HG02884 (cell line): ENCODE results near the gene DOC2A.

Source experiments
- ATAC-seq: cut with Tn5 transposase; IDR thresholded peaks from one replicate; pipeline ENCODE4 v1.9.1; 2021; ENCODE audit warnings: mild to moderate bottlenecking, moderate library complexity; ENCODE audit not compliant: unreplicated experiment

DOC2A gene

DNA sequence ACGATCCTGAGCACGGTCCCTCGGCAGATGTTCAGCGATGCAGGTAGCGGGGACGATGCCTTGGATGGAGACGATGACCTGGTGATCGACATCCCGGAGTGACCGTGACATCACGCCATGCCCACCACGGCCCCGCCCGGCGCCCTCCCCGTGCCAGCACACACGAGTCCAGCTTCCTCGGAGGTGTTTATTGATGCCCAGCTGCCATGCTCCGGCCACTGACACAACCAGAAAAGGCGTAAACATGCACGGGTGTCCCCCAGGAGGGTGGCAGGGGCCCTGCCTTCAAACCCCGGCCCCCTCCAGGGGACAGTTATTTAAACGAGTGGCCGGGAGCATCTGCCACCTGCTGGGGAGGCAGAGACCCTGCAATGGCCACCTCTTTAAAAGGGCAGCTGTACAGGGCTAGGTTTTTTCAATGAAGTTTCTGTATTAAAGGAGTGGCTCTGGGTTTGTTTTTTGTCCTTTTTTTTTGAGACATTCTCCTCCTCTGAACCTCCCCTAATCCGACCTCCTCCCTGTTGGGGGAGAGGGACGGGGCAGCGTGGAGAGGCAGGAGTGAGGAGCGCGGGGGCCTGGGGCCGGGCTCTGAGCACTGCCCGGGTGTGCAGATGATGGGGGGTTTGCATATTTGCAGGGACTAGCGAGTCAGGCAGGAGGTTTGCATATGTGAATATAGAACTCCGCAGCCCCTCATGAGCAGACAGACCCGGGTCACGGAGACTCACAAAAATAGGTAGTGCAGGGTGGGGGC lies 5.3 kb downstream of the DOC2A start:
- no peak for ATAC-seq

DNA sequence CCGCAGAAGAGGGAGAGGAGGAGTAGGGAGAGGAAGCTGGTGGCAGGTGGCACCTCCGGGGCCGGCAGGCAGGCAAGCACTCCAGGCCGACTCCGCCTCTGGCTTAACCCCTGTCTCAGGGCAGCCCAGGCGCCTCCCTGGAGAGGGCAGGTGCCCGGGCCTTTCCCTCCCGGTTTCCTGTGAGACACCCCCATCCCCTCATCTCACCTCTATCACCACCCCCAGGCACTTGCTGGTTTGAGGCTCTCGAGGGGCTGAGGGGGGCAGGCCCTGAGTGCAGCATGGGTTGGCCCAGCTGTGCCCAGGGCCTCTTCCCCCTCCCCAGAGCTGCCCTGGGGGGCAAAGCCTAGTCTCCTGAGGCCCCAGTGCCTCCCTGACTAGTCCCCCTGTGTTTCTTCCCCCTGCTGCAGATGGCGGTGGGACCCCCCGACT lies 6.0 kb downstream of the DOC2A start:
- ATAC-seq = no peak

DNA sequence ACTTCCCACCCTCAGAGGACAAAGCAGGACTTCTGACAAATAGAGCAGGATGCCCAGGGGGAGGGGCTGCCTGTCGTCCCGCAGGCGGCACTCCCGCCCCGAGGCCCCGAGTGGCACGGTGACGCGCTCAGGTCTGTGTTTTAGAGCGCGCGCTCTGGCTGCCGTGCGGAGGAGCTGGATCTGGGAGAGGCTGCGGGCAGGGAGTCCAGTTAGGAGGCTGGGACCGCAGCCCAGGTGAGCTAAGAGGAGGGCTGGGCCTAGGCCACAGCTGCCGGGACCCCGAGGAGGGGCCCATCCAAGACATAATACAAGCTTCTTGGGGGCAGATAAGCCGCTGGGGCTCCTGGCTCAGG lies 6.4 kb downstream of the DOC2A start:
- no peak for ATAC-seq

DNA sequence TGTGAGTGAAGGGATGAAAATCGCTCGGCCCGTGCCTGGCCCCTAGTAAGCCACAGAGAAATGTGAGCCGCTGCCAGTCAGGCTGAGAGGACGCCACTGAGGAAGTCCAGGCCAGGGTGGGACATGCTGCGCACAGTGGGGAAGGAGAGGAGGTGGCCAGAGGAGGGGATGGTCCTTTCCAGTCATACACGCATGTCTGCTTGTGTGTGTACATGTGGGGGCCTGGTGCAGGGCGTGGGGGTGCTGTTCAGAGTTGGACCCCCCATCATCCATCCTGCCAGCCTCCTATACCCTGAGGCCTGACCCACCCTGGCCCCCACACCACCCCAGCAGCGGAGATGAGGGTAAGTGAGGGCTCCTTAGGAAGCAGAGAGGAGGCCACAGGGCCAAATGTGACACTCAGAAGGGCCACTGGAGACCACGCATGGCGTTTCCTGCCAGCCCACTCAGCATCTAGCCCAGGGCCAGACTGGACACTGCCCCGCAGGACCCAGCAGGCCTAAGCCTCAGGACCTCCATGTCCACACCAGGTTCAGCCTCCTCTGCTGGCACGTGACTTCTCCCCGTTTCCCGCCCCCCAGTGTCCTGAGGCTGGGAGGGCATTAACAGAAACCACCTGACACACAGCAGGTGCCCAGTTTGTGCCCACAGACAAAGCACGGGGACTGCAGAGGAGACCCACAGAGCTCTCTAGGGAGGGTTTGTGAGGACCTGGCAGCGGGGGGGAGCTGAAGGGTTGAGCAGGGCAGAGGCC lies 7.0 kb downstream of the DOC2A start:
- no peak for ATAC-seq

DNA sequence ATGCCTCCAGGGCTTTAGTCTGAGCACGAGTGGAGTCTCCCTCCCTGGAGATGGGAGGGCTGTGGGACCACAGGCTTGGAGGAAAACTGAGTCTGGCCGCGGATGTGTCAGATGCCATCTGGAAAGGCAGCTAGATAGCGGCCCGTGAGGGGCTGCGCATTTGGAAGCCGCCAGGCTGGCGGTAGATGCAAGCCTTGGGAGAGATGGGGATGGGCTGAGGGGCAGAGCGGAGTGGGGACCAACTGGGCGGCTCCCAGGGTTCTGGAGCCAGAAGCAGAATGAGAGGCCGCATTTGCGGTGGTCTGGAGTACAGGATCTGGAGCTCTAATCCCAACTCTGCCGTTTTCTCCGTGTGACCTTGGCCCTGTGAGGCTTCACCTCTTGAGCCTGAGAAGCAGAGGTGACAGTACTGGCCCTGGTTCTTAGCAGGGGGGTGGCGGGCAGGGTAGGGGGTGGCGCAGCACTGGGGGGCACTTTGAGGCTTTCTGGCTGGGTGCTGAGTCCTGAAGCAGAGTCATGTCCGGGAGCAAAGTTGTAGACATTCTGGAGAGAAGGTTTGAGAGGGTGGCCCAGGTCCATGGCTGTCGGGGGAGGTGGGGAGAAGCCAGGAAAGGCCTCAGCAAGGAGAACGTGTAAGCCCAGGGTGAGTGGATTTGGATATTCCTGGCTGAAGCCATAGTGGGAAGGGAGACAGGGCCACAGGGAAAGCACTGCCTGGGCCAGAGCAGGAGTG lies 8.0 kb downstream of the DOC2A start:
- no peak for ATAC-seq

DNA sequence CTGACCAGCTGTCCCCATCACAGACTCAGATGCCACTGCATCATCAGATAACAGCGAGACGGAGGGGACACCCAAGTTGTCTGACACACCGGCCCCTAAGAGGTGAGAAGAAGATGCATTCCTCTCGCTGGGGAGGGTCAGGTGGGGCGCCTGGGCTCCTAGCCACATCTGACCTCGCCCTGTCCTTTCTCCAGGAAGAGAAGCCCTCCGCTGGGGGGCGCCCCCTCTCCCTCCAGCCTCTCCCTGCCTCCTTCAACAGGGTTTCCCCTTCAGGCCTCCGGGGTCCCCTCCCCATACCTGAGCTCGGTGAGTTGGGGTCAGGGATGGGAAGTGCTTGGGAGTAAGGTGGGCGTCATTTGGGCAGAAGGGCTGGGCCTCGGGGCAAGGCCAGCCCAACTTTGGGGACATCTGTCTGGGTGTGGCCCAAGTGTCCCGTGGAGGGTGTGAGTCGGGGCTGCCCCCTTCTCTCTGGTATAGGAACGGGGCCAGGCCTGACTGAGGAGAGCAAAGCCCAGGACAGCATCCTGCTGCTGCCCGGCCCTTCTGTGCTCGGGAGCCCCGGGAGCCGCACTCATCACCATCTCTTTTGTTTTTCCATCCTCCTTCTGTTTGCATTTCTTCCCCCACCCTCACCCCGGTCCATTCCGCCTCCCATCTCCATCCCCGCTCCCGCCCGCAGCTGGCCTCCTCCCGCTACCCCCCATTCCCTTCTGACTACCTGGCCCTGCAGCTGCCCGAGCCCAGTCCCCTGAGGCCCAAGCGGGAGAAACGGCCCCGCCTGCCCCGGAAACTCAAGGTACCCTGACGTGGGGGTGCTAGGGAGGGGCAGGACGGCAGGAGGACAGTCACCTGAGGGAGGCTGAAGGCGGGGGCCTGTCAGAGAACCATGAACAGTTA lies 9.8 kb downstream of the DOC2A start:
- no peak for ATAC-seq

DNA sequence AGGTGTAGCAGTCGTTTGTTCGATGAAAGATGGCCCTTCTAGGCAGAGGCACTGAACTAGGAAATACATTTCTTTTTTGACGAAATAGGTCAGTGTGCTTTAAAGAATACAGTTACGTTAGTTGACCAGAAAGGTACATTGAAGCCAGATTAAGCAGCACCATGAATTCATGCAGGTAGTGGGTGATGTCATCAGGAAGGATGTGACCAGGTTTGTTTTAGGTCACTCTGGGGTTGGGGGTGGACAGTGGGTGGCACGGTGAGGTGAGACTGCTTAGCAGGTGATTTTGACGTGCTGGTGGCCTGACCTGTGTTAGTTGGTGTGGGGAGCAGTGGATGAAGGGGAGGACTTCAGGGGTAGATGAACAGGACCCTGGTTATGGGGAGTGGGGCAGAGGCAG lies 11.2 kb downstream of the DOC2A start:
- no peak for ATAC-seq

DNA sequence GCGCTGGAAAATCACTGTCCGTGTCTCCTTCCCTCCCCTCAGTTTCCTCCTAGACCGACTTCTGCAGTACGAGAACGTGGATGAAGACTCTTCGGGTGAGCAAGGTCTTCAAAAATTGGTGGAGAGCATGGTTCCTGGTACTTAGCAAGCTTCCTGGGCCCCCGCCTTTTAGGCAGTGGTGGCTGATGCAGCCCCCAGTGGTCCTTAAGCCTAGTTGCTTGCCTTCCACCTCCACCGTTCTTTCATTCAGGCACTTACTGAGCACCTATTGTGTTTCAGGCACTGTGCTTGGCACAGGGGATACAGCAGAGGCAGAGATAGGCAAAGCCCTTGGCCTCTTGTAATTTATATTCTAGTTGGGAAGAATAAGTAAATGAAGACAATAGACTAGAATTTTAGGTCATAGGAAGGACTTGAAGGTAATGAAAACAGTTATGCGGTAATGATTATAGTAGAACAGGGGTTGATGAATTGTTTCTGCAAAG lies 14.0 kb downstream of the DOC2A start:
- ATAC-seq = no peak

DNA sequence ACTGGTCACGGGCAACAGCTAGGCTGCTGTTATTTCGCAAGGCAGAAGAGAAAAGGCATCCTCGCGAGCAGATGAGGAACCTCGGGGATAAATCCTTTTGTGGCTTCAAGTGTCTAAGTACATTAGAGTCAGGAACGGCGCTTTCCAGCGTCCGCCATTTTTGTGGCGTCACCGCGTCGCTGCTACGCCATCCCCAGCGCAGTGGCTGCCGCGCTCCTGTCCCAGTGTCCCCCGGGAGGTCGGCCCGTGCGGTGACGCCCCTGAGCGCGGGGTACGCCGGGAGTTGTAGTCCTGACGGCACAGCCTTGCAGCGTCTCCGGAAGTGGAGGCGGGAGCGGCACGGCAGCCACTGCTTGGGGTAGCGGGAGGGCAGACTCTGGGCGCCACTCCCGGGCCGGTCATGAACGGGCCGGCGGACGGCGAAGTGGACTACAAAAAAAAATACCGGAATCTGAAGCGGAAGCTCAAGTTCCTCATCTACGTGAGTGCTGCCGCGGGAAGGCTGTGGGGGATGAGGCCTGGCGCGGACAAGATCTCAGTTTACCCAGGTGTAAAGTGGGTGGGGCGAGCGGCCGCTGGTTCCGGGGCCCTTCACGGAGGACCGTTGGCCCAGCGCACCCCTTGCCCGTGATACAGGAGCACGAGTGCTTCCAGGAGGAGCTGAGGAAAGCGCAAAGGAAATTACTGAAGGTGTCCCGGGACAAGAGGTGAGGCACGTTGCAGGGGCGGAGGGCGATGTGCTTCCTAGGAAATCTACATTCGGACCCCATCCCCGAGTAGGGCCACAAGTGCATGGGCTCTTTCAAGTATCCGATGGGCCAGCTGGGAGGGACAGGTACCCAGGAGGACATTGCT lies 14.7 kb downstream of the DOC2A start, which contains the start of gene INO80E:
Gene INO80E (plus strand): TSS at position 331 of the 855 bp plus-strand sequence. CDS start 70 bp downstream, at position 401.
- ATAC-seq = peak; percentile 85

DNA sequence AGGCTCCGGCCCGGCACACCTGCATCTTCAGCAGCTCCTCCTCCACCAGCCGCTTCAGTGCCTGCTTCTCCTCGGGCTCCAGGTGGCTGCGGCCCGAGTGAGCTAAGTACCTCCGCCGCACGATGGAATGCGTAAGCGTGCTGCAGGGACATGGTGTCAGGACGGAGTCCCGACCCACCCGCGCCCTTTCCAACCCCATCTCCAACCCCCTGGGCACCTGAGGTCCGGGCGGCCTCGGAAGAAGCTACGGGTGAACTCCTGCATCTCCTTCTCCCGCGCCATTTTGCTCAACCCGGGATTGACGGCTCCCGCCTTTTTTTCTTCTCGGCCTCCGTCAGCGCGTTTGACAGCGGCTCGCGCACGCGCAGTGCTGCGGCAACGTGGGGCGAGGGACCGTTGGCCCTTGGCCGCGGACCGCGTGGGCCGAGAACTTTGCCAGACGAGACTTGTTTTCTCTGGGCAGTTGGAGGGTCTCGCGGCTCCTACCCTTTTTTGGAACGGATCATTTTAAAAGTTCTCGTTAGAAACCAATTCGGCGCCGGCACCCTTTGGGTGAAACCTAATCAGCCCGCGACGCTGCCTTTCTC lies 15.4 kb downstream of the DOC2A start, which contains the start of gene HIRIP3:
Gene HIRIP3 (minus strand): TSS at position 294 of the 587 bp plus-strand sequence. CDS start 12 bp downstream, at position 282.
- ATAC-seq = peak; percentile 37

DNA sequence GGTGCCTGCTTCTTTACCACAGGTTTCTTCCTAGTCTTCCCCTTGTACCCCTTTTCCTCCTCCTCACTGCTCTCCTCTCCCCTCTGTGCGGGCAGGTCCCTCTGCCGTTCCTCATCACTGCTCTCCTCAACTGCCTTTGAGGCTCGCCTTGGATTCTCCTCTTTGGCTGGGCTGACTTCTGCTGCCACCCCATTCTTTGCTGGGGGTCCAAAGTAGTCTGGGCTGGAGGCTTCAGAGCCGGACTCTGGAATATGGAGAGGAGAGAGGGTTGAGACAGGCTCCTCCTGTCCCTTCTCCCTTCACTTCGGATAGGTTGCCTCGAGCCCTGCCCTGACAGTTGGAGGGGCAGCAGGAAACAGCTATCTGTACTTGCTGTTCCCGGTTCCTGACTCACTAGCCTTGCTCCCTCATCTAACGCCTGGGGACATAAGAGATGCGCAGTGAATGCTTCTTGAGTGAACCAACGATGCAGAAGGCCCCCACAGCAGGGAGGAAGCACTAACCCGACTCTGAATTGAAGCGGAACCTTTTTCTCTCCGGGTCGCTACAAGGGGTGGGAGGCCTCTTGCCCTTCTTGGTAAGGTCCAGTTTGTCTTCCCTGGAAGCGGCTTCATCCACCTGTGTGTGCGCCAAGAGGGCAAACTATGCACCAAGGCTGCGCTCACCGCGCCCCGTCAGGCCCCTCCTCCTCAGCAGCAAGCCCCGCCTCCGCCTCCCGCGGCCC lies 16.1 kb downstream of the DOC2A start:
- peak; percentile 36 for ATAC-seq

DNA sequence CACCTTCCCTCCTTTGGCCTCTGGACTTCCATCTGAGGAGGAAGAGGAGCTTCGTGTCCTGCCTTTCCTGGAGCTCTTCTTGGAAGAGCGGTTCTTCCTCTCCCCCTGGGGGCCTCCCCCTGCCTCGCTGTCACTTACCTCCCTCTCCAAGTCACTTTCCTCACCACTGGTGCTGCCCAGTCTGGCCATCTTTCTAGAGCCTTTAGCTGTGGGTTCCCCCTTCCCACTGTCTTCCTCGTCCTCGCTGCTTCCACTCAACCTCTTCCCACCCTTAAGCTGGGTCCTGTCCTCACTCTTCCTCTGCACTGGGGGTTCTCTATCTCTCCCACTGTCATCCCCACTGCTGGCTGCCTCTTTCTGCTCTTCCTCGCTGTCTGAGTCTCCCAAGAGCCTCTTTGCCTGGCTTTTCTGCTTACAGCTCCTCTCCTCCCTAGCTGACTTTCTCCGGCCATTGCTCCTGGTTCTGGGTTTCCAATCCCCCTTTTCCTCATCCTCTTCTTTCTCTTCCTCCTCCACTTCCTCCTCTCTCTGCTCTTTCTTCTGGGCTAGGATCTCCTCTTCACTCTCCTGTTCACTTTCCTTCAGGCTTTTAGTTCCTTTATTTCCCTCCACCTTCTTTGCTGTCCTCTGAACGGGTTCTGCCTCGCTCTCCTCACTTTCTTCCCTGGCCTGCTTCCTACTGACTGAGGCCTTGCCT lies 16.8 kb downstream of the DOC2A start:
- no peak for ATAC-seq

DNA sequence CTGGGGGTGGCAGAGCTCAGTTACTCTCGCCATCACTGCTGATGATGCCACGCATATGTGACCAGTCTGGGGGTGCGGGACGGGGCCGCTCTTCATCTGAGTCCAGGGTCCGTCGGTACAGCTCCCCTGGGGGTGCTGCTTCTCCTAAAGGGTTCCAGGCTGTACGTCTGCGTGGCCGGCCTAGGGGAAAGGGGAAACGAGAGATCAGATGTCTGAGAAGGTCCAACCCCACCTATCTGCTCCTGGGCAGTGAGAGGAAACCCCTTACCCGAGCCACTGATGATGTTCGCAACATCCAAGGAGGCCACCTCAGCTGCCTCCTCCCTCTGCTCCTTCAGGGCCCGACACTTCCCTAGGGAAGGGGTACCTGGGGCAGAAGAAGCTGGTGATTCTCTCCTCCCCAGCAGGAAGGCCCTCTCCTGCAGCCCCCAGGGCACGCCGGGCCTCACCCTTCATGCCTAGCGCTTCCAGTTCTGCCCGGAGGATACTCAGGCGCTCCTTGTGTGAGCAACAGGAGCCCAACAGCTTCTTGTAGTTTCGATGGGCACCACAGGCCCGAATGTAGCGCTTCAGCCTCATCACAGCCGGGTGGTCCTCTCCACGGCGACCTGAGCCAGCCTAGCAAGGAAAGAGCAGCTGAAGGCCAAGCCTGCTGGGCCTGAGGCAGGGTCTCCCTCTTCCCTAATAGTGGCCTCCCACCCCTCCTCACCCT lies 17.5 kb downstream of the DOC2A start:
- ATAC-seq = no peak

DNA sequence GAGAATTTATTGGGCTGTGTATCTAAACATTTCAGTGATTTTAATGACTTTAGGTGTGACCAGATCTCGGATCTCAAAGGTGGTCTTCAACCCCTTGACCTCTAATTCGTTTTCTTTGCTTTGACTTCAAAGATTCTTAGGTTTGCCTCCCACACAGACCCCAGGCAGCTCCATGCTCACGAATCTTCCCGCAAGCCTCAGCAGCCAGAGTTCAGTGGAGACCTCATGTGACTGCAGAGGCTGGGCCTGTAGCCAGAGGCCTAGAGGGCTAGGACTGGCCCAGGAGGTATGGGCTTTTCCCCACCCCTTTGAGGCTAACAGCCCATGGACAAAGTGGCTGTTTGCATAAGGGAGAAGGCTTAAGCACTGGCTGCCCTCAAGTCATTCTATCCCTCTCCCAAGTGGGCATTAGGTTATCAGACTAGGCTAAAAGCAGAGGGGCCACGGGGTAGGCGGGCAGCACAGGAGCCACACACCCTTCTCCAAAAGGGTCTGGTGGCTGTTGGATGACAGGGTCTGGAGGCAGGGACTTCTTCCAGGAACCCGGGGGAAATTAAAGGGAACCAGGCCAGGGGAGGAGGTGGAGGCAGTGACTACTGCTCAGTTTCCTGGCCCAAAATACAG lies 18.4 kb downstream of the DOC2A start:
- ATAC-seq = no peak

DNA sequence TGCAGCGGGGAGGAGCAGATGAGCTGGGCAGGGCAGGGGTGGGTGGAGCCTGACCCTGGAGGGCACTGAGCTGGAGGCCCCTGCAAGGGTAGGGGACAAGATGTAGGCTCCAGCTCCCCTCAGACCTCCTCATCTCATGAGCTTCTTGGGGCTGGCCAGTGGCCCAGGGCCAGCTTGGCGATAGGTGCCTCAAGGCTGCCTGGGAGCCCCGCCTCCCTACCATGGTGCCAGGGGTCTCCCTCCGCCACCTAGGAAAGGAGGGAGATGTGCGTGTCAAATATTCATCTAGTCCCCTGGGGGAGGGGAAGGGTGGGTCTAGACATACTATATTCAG lies 19.3 kb downstream of the DOC2A start:
- ATAC-seq = no peak

DNA sequence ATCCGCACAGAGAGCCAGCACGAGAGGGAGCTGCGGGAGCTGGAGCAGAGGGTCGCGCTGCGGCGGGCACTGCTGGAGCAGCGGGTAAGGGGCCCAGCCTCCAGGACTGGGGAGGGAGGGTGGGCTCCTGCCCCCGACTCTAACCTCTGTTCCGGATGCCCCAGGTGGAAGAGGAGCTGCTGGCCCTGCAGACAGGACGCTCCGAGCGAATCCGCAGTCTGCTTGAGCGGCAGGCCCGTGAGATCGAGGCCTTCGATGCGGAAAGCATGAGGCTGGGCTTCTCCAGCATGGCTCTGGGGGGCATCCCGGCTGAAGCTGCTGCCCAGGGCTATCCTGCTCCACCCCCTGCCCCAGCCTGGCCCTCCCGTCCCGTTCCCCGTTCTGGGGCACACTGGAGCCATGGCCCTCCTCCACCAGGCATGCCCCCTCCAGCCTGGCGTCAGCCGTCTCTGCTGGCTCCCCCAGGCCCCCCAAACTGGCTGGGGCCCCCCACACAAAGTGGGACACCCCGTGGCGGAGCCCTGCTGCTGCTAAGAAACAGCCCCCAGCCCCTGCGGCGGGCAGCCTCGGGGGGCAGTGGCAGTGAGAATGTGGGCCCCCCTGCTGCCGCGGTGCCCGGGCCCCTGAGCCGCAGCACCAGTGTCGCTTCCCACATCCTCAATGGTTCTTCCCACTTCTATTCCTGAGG lies 19.8 kb downstream of the DOC2A start:
- ATAC-seq = no peak
